T-helper 2 cell treated with Interferon-gamma antibody and Interleukin-4, amounts not matched to agents 100 ng/mL and 5 ng/mL, for 36 hours (primary cell): ENCODE measurements around the gene U2AF1L4. TPM values are rescaled to one million over a fixed set of nuclear protein-coding genes. Genes with fewer than 3 reads are reported as not detected.
"Not testable (repeated sequence)": the region's sequence is repeated elsewhere in the genome, so short reads cannot be mapped to it uniquely, and the experiment has no call there.

Experiments used
- intact Hi-C: fragments of 100-400 bp; cut with micrococcal nuclease; formaldehyde crosslinking; loops from one replicate; pipeline ENCODE4 v1.15.1; 2023
- total RNA-seq: library from RNA; stranded (reverse); gene quantifications from 2 replicates; pipeline ENCODE4 v1.2.3, GENCODE V29; 2022

Gene U2AF1L4
- total RNA-seq, 1 donor from 2014 or later = 24.5 TPM

- intact Hi-C loops = no loop called here
These were observed 36.4 kb upstream of the U2AF1L4 start for GRCh38 chr19:35781650-35782049.

DNA sequence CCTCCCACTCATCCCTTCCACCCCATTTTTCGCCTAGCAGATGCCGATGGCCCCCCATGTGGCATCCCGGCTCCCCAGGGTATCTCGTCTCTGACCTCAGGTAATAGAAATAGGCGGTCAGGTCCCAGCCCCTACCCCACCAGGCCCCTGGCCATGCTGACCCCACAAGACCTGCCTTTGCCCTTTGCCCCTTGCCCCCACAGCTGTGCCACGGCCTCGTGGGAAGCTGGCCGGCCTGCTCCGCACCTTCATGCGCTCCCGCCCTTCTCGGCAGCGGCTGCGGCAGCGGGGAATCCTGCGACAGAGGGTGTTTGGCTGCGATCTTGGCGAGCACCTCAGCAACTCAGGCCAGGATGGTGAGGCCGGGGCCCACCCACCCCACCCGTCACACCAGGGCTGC is 35.5 kb upstream of the U2AF1L4 start:
- intact Hi-C loops = no loop called here

- intact Hi-C loops = no loop called here
These were observed 34.8 kb upstream of the U2AF1L4 start for GRCh38 chr19:35780058-35780457.

DNA sequence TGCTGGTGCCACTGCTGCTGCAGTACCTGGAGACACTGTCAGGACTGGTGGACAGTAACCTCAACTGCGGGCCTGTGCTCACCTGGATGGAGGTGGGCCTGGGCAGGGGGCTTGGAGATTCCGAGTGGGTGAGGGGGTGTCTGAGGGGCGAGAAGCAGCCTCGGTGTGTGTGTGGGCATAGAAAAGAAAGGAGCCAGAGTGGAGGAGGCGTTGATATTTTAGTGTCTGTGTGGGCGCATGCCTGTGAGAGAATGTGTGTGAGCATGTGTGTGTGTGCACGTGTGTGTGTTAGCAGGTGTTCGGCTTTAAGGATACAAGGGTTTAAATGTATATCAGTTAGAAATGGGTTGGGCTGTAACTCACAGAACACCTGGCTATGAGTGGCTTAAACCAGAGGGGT is 33.8 kb upstream of the U2AF1L4 start:
- intact Hi-C loops = no loop called here

DNA sequence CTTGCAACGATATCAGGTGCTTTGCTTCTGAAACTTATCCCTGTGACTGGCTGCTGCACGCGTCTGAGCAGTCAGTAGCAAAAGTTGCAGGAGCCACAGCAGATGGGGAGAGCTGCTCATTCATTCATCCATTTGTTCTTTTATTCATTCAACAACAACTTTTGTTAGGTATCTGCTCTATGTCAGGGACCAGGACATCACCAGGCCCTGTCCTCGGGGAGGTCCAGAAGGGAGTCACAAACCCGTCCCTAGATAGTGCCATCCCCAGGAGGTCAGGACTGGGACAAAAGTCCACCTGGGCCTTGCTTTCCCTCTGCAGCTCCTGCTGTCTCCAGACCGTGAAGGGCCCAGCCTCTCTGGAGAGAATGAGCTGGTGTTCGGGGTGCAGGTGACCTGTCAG is 32.7 kb upstream of the U2AF1L4 start:
- intact Hi-C loops = no loop called here

- intact Hi-C loops = no loop called here
These were observed 32.0 kb upstream of the U2AF1L4 start for GRCh38 chr19:35777086-35777841.

DNA sequence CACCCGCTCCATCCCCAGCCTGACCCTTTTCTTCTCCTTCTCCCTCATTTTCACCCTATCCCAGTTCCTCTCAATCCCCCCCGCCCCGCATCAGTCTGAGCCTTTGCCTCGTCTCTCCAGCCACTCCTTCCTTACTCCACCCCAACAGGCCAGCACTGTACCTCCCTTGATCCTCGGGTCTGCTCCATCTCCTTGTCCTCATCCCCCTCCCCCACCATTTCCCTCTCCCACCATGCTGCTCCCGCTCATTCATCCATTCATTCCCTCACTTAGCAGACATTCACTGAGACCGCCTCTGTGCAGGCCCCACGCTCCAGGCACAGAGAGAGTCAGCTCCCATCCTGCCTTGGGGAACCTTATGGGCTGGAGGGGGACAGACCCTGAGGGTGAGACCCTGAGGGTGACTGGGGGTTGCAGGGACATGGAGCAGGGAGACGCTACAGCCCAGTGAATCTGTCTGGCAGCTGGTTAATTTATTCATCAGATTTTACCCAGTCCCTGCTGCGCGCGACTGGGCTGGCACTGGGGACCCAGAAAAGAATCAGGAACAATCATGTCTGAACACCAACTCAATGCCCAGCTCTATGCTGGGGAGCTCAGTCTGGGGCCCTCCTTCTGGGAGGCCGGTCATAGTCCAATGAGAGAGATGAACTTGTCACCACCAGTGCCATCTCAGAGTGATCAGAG is 31.0 kb upstream of the U2AF1L4 start:
- intact Hi-C loops = no loop called here

DNA sequence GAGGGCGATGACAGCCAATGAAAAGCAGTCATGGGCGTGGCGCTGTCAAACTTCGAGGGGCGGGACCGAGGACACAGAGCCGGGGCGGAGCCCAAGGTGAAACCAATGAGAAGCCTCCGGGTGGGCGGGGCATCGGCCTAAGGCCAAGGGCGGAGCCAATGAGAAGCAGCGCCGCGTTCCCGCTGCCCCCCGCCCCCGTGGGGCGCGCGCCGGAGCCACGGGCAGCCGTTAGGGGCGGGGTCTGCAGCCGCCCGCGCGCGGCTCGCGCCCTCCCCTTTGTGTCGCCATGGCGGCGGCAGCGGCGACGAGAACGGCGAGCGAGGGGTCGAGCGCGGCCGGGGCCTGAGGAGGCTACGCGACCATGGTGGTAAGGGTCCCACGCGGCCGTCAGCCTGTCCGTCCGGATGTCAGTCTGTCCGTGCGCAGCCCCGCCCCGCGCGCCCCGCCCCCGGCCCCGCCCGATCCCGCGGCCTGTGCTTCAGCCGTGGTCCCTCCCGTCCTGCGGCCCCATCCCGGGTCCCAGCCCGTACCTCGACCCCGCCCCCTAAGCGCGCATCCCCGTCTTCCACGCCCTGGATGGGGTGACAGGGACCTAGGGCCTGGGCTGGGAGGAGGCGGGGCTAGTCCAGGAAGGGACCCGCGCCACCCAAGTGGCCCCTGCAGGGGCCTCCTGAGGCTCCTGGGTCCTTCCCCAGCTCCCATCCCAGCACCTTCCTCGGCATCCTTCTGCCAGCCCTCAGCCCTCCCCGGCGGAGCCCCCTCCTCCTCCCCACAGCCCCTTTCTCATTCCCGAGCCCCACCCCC is 30.3 kb upstream of the U2AF1L4 start, which contains the start of gene ARHGAP33:
Gene ARHGAP33 (plus strand): TSS at position 267 of the 804 bp plus-strand sequence. CDS start 95 bp downstream, at position 362.
- intact Hi-C loops = loop anchor here (1.0 to 2.0 kb wide), 5 partner anchors 18 to 279 kb away; partner anchors contain the start of genes APLP1, HSPB6, PSENEN and THAP8

GRCh38 chr19:35775046-35775297 is 29.8 kb upstream of the U2AF1L4 start:
- intact Hi-C loops = loop anchor here (1.0 to 2.0 kb wide), 5 partner anchors 18 to 279 kb away; partner anchors contain the start of genes APLP1, HSPB6, PSENEN and THAP8

DNA sequence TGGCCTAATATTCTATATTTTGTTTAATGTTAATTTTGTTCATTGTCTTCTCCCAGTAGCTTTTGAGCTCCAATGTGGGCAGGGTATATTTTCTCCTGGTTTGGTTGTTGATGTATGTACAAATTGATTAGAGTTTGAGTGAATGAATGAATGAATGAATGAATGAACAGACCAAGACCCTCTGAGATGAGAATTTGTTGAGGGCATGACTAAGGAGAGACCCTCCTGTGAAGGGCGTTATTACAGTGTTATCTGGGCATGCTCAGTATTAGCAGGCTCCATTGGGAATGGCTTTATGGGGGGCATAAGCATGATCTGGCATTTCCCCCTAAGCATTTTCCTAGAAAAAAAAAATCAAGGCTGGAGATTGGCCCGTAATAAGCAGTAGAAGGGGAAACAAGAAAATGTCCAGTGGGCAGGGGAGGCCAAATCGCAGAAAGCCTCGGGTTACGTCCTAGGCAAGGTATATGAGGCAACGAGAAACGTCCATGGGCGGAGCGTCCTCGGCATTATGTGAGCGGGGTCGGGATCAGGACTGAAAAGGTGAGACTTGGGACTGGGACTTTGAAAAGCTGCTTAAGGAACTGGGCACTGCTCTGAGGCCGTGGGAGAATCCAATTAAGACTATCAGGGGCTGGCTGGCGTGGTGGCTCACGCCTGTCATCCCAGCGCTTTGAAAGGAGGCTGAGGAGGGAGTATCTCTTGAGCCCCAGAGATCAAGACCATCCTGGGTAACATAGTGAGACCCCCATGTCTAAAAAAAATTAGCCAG is 29.2 kb upstream of the U2AF1L4 start:
- intact Hi-C loops = loop anchor here (1.0 to 2.0 kb wide), 5 partner anchors 17 to 280 kb away; partner anchors contain the start of genes APLP1, HSPB6, PSENEN and THAP8

GRCh38 chr19:35773020-35773806 is 28.0 kb upstream of the U2AF1L4 start:
- intact Hi-C loops = no loop called here

DNA sequence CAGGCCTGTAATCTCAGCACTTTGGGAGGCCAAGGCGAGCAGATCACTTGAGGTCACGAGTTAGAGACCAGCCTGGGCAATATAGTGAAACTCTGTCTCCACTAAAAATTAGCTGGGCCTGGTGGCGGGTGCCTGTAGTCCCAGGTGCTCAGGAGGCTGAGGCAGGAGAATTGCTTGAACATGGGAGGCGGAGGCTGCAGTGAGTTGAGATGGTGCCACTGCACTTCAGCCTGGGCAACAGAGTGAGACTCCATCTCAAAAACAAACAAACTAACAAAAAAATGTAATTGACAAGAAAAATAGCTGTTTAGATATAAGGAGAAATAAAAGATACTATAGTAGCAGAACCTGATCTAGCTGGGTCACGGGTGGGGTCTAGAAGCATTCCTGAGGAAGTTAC is 27.1 kb upstream of the U2AF1L4 start:
- intact Hi-C loops = not testable (repeated sequence)

DNA sequence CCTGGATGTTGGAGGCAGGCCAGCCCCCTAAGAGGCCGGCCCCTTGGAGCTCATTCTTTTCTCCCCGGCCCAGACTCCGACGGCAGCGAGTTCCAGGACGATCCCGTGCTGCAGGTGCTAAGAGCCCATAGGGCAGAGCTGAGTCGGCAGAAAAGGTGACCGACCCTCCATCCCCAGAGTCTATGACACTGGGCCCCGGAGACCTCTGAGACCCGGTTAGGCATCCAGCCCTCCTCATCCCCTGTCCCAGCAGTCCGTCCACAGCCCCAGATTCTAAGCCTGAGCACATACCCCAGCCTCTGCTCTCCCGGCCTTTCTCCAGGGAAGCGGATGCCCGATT is 22.8 kb upstream of the U2AF1L4 start:
- intact Hi-C loops = no loop called here

GRCh38 chr19:35767288-35768081 is 22.3 kb upstream of the U2AF1L4 start:
- intact Hi-C loops = no loop called here

DNA sequence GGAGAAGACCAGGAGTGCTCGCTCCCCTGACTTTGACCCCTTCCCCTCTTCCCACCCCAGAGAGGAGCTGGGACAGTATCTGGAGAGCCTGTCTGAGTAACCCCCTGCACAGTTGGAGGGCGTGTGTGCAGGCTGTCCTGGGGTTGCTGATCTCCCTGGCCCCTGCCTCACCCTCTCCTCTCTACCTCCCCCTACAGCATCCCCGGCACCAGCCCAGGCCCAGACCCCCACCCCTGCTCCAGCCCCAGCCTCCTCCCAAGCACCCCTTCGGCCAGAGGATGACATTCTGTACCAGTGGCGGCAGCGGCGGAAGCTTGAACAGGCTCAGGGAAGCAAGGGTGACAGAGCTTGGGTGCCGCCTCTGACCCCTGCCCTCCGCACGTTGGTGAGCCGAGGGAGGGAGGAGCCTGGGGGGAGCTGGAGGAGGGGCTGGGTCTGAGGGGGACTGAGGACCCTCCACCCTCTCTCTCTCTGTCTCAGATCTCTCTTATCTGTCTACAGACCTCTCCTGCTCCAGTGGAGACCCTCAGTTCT is 21.4 kb upstream of the U2AF1L4 start:
- intact Hi-C loops = no loop called here

DNA sequence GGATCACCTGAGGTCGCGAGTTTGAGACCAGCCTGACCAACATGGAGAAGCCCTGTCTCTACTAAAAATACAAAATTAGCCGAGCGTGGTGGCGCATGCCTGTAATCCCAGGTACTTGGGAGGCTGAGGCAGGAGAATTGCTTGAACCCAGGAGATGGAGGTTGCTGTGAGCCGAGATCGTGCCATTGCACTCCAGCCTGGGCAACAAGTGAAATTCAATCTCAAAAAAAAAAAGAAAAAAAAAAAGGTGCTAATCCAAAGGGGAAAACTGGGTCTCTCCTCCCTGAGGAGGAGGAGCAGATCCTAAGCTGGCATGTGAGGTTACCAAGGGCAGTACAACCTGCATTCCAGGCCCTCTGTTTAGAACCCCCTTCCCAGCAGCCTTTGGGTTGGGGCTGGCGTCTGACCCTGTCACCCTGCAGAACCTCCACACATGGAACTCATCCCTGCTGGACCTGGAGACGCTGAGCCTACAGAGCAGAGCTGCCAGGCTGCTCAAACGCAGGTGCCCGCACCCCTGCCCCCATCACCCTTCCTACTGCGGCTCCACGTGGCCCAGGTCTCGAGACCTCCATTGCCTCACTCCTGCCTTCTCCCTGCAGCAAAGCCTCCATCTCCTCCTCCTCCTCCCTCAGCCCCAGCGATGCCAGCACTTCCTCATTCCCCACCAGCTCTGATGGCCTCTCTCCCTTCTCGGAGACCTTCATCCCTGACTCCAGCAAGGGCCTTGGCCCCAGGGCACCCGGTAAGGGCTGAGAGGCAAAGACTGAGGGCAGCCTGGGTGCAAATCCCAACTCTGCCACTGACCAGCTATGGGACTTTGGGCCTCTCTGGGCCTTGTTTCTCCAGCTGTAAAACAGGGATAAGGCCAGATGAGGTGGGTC is 19.5 kb upstream of the U2AF1L4 start:
- intact Hi-C loops = no loop called here

DNA sequence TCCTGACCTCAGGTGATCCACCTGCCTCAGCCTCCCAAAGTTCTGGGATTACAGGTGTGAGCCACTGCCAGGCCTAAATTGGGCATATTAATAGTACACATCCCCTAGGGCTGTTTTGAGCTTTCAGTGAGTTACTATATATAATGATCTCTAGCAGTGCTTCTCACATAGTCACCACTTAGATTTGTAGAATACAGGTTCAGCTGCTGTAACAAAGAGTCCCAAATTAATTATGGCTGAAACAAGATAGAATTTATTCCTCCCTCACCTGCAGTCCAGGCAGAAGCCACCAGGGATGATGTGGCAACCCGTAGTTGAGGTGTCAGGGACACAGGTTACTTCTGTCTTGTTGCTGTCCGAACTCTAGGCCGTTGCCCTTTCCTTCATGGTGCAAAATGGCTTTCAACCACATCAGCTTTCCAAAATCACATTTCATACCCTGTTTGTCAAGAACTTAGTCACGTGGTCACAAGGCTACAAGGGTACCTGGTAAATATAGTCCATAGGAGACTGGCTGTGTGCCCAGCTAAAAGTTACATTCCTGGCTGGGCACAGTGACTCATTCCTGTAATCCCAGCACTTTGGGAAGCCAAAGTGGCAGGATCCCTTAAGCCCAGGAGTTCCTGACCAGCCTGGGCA is 15.6 kb upstream of the U2AF1L4 start:
- intact Hi-C loops = no loop called here

DNA sequence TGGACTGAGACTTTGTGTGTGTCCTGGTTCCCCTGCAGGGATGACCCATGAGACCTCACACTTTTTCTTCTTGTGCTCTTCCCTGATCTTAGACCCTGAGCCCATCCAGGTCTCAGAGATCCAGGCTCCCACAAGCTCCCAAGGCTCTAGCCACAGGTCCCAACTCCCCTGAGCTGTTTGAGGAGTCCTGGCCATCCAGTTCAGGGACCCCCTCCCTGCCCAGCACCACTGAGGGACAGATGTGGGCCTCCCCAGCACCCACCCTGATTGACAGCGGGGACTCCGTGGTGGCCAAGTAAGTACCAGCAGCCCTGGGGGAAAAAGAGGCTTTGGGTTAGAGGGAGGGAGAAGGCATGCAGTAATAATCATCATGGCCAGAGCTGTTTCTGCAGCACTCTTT is 14.5 kb upstream of the U2AF1L4 start:
- intact Hi-C loops = no loop called here
